HCT116 (cell line): ENCODE results near the gene CPHXL2.

ENCODE experiments used
- EZH2 ChIP-seq: fragments of 200-600 bp; sonication (generic); IDR thresholded peaks from 2 replicates; pipeline ENCODE4 v1.6.1; 2017; ENCODE audit warnings: antibody characterized with exemption, mixed run types
- POLR2A ChIP-seq: IDR thresholded peaks from 2 replicates; pipeline ENCODE4 v1.7.0; 2011; ENCODE audit warnings: borderline replicate concordance; ENCODE audit not compliant: insufficient read depth, insufficient read length; ENCODE audit errors: extremely low read depth
- RAD21 ChIP-seq: IDR thresholded peaks from 2 replicates; pipeline ENCODE4 v1.6.1; 2012; ENCODE audit warnings: low read depth, mild to moderate bottlenecking
- SIN3A ChIP-seq: IDR thresholded peaks from 2 replicates; pipeline ENCODE4 v1.6.1; 2012; ENCODE audit warnings: low read depth
- YY1 ChIP-seq: IDR thresholded peaks from 2 replicates; pipeline ENCODE4 v1.6.1; 2011; ENCODE audit warnings: low read length, low read depth, moderate library complexity, mild to moderate bottlenecking; ENCODE audit not compliant: insufficient replicate concordance; ENCODE audit errors: extremely low read depth
- TF ChIP-seq, protein P1 (sequence below): IDR thresholded peaks from 2 replicates; pipeline ENCODE4 v1.6.1; 2012
- TF ChIP-seq, protein P2 (sequence below), 3 experiments: fragments of 200-600 bp in 1 of 3; sonication (generic) in 1 of 3; IDR thresholded peaks in 2 of 3; conservative IDR thresholded peaks in 1 of 3; 2 replicates each; pipeline ENCODE4 v1.5.1; 2012 to 2017; ENCODE audit warnings: low read depth in 2 of 3, low read length in 2 of 3, antibody characterized with exemption in 1 of 3, borderline replicate concordance in 1 of 3, control low read depth in 1 of 3, mild to moderate bottlenecking in 1 of 3, mixed read lengths in 1 of 3, mixed run types in 1 of 3, moderate library complexity in 1 of 3; ENCODE audit not compliant: insufficient read depth in 1 of 3

GRCh38 chr16:75648265-75649076, 28.3 kb downstream of the CPHXL2 start:
- TF ChIP-seq SIN3A: no peak
- TF ChIP-seq YY1: peak; percentile 91
- TF ChIP-seq, protein P1, sequence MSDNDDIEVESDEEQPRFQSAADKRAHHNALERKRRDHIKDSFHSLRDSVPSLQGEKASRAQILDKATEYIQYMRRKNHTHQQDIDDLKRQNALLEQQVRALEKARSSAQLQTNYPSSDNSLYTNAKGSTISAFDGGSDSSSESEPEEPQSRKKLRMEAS: no peak
- no peak for TF ChIP-seq POLR2A
- TF ChIP-seq EZH2: no peak
- TF ChIP-seq, protein P2, sequence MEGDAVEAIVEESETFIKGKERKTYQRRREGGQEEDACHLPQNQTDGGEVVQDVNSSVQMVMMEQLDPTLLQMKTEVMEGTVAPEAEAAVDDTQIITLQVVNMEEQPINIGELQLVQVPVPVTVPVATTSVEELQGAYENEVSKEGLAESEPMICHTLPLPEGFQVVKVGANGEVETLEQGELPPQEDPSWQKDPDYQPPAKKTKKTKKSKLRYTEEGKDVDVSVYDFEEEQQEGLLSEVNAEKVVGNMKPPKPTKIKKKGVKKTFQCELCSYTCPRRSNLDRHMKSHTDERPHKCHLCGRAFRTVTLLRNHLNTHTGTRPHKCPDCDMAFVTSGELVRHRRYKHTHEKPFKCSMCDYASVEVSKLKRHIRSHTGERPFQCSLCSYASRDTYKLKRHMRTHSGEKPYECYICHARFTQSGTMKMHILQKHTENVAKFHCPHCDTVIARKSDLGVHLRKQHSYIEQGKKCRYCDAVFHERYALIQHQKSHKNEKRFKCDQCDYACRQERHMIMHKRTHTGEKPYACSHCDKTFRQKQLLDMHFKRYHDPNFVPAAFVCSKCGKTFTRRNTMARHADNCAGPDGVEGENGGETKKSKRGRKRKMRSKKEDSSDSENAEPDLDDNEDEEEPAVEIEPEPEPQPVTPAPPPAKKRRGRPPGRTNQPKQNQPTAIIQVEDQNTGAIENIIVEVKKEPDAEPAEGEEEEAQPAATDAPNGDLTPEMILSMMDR (IDR thresholded peaks at IDR 0.05 in 2 of 3, conservative IDR thresholded peaks at IDR 0.05 in 1 of 3; ENCODE audit: borderline replicate concordance in 1 of 3, insufficient read depth in 1 of 3, low read depth in 2 of 3, low read length in 2 of 3): no peak
- TF ChIP-seq RAD21: no peak
